SK-N-SH treated with all-trans-retinoic acid at 6 μM for 48 hours (cell line): ENCODE data around the gene QARS1.

Source experiments
- ATAC-seq: fragments of 200-7000 bp; cut with Tn5 transposase; 3 replicates; pipeline ENCODE4 v1.9.1; 2020; ENCODE audit warnings: mild to moderate bottlenecking, moderate library complexity
- ARNTL ChIP-seq: fragments of 450-650 bp; formaldehyde crosslinking; IDR thresholded peaks from 2 replicates; pipeline ENCODE4 v1.5.0; 2020; ENCODE audit warnings: low read depth, mild to moderate bottlenecking, moderate library complexity, borderline replicate concordance
- BACH2 ChIP-seq: fragments of 250-450 bp; sonication (Bioruptor Pico); IDR thresholded peaks from 2 replicates; pipeline ENCODE4 v1.9.0; 2021; ENCODE audit warnings: mild to moderate bottlenecking, borderline replicate concordance
- CREB5 ChIP-seq: fragments of 250-450 bp; sonication (Bioruptor Pico); IDR thresholded peaks from 2 replicates; pipeline ENCODE4 v1.5.1; 2020; ENCODE audit warnings: low read depth, mild to moderate bottlenecking, moderate library complexity
- CSDC2 ChIP-seq: fragments of 250-450 bp; sonication (Bioruptor Pico); IDR thresholded peaks from 2 replicates; pipeline ENCODE4 v1.5.0; 2020; ENCODE audit warnings: mild to moderate bottlenecking, moderate library complexity
- CSRNP3 ChIP-seq: fragments of 250-450 bp; sonication (Bioruptor Pico); IDR thresholded peaks from 2 replicates; pipeline ENCODE4 v1.5.1; 2021; ENCODE audit warnings: mild to moderate bottlenecking, moderate library complexity
- ESRRG ChIP-seq: fragments of 250-450 bp; sonication (Bioruptor Pico); IDR thresholded peaks from 2 replicates; pipeline ENCODE4 v1.6.1; 2021; ENCODE audit warnings: mild to moderate bottlenecking
- GLIS3 ChIP-seq: fragments of 250-450 bp; sonication (Bioruptor Pico); IDR thresholded peaks from 2 replicates; pipeline ENCODE4 v1.5.0; 2020; ENCODE audit warnings: mild to moderate bottlenecking, moderate library complexity
- ISL1 ChIP-seq: fragments of 250-450 bp; sonication (Bioruptor Pico); IDR thresholded peaks from 2 replicates; pipeline ENCODE4 v2.1.2; 2022; ENCODE audit warnings: mild to moderate bottlenecking, moderate library complexity
- OSR1 ChIP-seq: fragments of 250-450 bp; sonication (Bioruptor Pico); IDR thresholded peaks from 2 replicates; pipeline ENCODE4 v1.8.0; 2022; ENCODE audit warnings: moderate library complexity, mild to moderate bottlenecking, inconsistent platforms
- PATZ1 ChIP-seq: fragments of 250-450 bp; sonication (Bioruptor Pico); IDR thresholded peaks from 2 replicates; pipeline ENCODE4 v1.8.0; 2020; ENCODE audit warnings: mild to moderate bottlenecking, moderate library complexity, borderline replicate concordance
- POU6F1 ChIP-seq: fragments of 250-450 bp; sonication (Bioruptor Pico); IDR thresholded peaks from 2 replicates; pipeline ENCODE4 v1.8.0; 2021; ENCODE audit warnings: low read depth, mild to moderate bottlenecking, moderate library complexity, borderline replicate concordance
- PPARA ChIP-seq: fragments of 250-450 bp; sonication (Bioruptor Pico); IDR thresholded peaks from 2 replicates; pipeline ENCODE4 v1.5.0; 2020; ENCODE audit warnings: mild to moderate bottlenecking, borderline replicate concordance
- RARB ChIP-seq: fragments of 250-450 bp; sonication (Bioruptor Pico); IDR thresholded peaks from 2 replicates; pipeline ENCODE4 v1.8.0; 2021; ENCODE audit warnings: mild to moderate bottlenecking, moderate library complexity
- SNAI2 ChIP-seq: fragments of 250-450 bp; sonication (Bioruptor Pico); IDR thresholded peaks from 2 replicates; pipeline ENCODE4 v1.5.0; 2020; ENCODE audit warnings: mild to moderate bottlenecking, moderate library complexity
- TCF4 ChIP-seq: fragments of 250-450 bp; sonication (Bioruptor Pico); IDR thresholded peaks from 2 replicates; pipeline ENCODE4 v1.8.0; 2021; ENCODE audit warnings: mild to moderate bottlenecking, moderate library complexity, borderline replicate concordance
- TOX ChIP-seq: fragments of 250-450 bp; sonication (Bioruptor Pico); IDR thresholded peaks from 2 replicates; pipeline ENCODE4 v1.8.0; 2021; ENCODE audit warnings: mild to moderate bottlenecking, moderate library complexity, borderline replicate concordance
- TSHZ2 ChIP-seq: fragments of 250-450 bp; sonication (Bioruptor Pico); IDR thresholded peaks from 2 replicates; pipeline ENCODE4 v1.5.0; 2020; ENCODE audit warnings: mild to moderate bottlenecking, moderate library complexity
- ZC3H10 ChIP-seq: fragments of 250-450 bp; sonication (Bioruptor Pico); IDR thresholded peaks from 2 replicates; pipeline ENCODE4 v1.5.1; 2021; ENCODE audit warnings: mild to moderate bottlenecking, moderate library complexity
- ZFP3 ChIP-seq: fragments of 250-450 bp; sonication (Bioruptor Pico); IDR thresholded peaks from 2 replicates; pipeline ENCODE4 v1.5.0; 2020; ENCODE audit warnings: mild to moderate bottlenecking, moderate library complexity
- ZFP30 ChIP-seq: fragments of 450-650 bp; formaldehyde crosslinking; IDR thresholded peaks from 2 replicates; pipeline ENCODE4 v1.5.0; 2022; ENCODE audit warnings: mild to moderate bottlenecking, moderate library complexity
- ZNF565 ChIP-seq: fragments of 450-650 bp; formaldehyde crosslinking; conservative IDR thresholded peaks from 2 replicates; pipeline ENCODE4 v1.5.0; 2020; ENCODE audit warnings: low read depth, mild to moderate bottlenecking, moderate library complexity
- ZNF70 ChIP-seq: fragments of 450-650 bp; formaldehyde crosslinking; IDR thresholded peaks from 2 replicates; pipeline ENCODE4 v1.5.0; 2020; ENCODE audit warnings: mild to moderate bottlenecking, moderate library complexity
- ZNF8 ChIP-seq: fragments of 450-650 bp; formaldehyde crosslinking; IDR thresholded peaks from 2 replicates; pipeline ENCODE4 v1.5.0; 2020; ENCODE audit warnings: mild to moderate bottlenecking, moderate library complexity

Gene QARS1

GRCh38 chr3:49054344-49054862, 50.2 kb downstream of the QARS1 start:
- ATAC-seq = no peak
- no peak for TF ChIP-seq TCF4 (CRISPR knock-in tag)
- TF ChIP-seq GLIS3 (CRISPR knock-in tag) = no peak
- no peak for TF ChIP-seq ZNF70 (CRISPR knock-in tag)
- TF ChIP-seq OSR1 (CRISPR knock-in tag) = no peak
- no peak for TF ChIP-seq ZNF565 (CRISPR knock-in tag)
- TF ChIP-seq PATZ1 (CRISPR knock-in tag) = no peak
- TF ChIP-seq CSRNP3 (CRISPR knock-in tag) = no peak
- TF ChIP-seq CSDC2 (CRISPR knock-in tag) = no peak
- no peak for TF ChIP-seq SNAI2 (CRISPR knock-in tag)
- no peak for TF ChIP-seq PPARA
- no peak for TF ChIP-seq ISL1
- TF ChIP-seq CREB5 (CRISPR knock-in tag) = no peak
- TF ChIP-seq ZNF8 (CRISPR knock-in tag) = no peak
- TF ChIP-seq ZFP30 (CRISPR knock-in tag) = no peak
- no peak for TF ChIP-seq RARB (CRISPR knock-in tag)
- TF ChIP-seq ARNTL = no peak
- TF ChIP-seq, all 23 proteins: peak for 0

- ATAC-seq = no peak
- TF ChIP-seq POU6F1 (CRISPR knock-in tag) (no peak), TCF4 (CRISPR knock-in tag) (no peak), ZFP30 (CRISPR knock-in tag) (no peak), ZC3H10 (CRISPR knock-in tag) (no peak), CREB5 (CRISPR knock-in tag) (no peak), ZNF70 (CRISPR knock-in tag) (no peak), GLIS3 (CRISPR knock-in tag) (no peak), TOX (CRISPR knock-in tag) (no peak), ZNF565 (CRISPR knock-in tag) (no peak), CSRNP3 (CRISPR knock-in tag) (no peak), ZFP3 (CRISPR knock-in tag) (no peak), PPARA (no peak), TSHZ2 (CRISPR knock-in tag) (no peak), SNAI2 (CRISPR knock-in tag) (no peak), RARB (CRISPR knock-in tag) (no peak), PATZ1 (CRISPR knock-in tag) (no peak), OSR1 (CRISPR knock-in tag) (no peak), ESRRG (CRISPR knock-in tag) (no peak), BACH2 (CRISPR knock-in tag) (no peak), CSDC2 (CRISPR knock-in tag) (no peak)
- TF ChIP-seq, all 23 proteins: peak for 0
Observed at GRCh38 chr3:49053543-49053942, 51.0 kb downstream of the QARS1 start.
